Thyroid gland (tissue), 4 donors: ENCODE data around the gene DOHH. TPM values are rescaled to one million over a fixed set of nuclear protein-coding genes. Genes with fewer than 3 reads are reported as not detected.
A peak's percentile ranks its signal among the peaks of the same experiment; 100 is the strongest.

ENCODE experiments used
- DNase-seq, 2 donors: peaks; one replicate each; pipeline ENCODE4 v3.0.0-alpha.2; 2019
- H3K27ac ChIP-seq, 3 donors: fragments of 200-600 bp; sonication (generic); 1 replicate in 2 of 3; 2 replicates in 1 of 3; pipeline ENCODE4 v1.5.1; 2016 to 2019; ENCODE audit warnings: mild to moderate bottlenecking in 1 of 3, moderate library complexity in 1 of 3
- H3K27me3 ChIP-seq: fragments of 200-600 bp; sonication (generic); one replicate; pipeline ENCODE4 v1.5.1; 2019
- H3K36me3 ChIP-seq, 2 donors: fragments of 200-600 bp; sonication (generic); one replicate each; pipeline ENCODE4 v1.5.1; 2016 to 2019
- H3K4me1 ChIP-seq, 2 donors: fragments of 200-600 bp; sonication (generic); one replicate each; pipeline ENCODE4 v1.5.1; 2017 to 2019
- H3K4me3 ChIP-seq, 3 donors: fragments of 200-600 bp; sonication (generic); replicated peaks in 1 of 3; 1 replicate in 2 of 3; 2 replicates in 1 of 3; pipeline ENCODE4 v1.5.1; 2016; ENCODE audit warnings: mild to moderate bottlenecking in 1 of 3
- H3K9me3 ChIP-seq: fragments of 200-600 bp; sonication (generic); one replicate; pipeline ENCODE4 v1.5.1; 2017
- POLR2A ChIP-seq, 2 donors: fragments of 450-650 bp; IDR thresholded peaks; one replicate each; pipeline ENCODE4 v1.6.1; 2017; ENCODE audit warnings: antibody characterized with exemption in 2 of 2, mild to moderate bottlenecking in 2 of 2, moderate library complexity in 1 of 2
- WGBS, 2 donors: methylation state at CpG; one replicate each; pipeline ENCODE4 v1.1.5; 2017; 5-methylcytosine and 5-hydroxymethylcytosine counted together
- intact Hi-C: fragments of 100-400 bp; cut with DNase I; formaldehyde crosslinking; loops from one replicate; pipeline ENCODE4 v1.15.1; 2023
- total RNA-seq, 4 donors: library from RNA; depleted of rRNA; stranded (reverse); fragments of >200 nt; gene quantifications; one replicate each; pipeline ENCODE4 v1.2.3, GENCODE V29; 2016
- TF ChIP-seq, protein P1 (sequence below), 6 experiments: fragments of 200-600 bp in 3 of 6; fragments of 450-650 bp in 3 of 6; sonication (generic) in 3 of 6; IDR thresholded peaks; one replicate each; pipeline ENCODE4 v1.5.1; 2016 to 2019; ENCODE audit warnings: antibody characterized with exemption in 6 of 6, mild to moderate bottlenecking in 2 of 6, inconsistent platforms in 1 of 6, moderate library complexity in 1 of 6

The DOHH gene
- total RNA-seq, 4 donors from 2014 or later = 9.0 to 18.9 (median 13.6) TPM

DNA sequence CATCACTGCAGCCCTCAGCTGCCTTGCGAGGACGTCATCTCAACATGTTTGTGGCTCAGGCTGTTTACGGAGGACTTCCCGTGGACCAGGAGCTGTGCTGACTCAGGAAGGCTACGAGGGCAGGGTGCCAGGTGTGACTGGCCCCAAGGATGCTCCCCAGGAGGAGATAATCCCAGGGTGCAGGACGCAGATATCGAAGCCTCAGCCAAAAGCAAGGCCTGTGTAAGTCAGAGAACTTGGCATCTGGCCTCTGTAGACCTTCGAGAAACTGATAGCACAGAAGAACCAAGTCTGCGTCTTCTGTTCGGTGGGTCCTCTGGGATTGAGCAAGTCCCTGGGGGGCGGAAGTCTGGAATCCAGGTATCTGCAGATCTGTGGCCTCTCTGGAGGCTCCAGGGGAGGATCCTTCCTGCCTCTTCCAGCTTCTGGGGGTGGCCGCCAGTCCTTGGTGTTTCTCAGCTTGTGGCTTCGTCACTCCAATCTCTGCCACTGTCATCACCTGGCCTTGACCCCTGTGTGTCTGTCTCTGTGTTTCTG lies 2.6 kb upstream of the DOHH start:
- Histone ChIP-seq H3K4me1 (peaks cover 16 to 23% of the 10 kb centered on the region in 2 donors), H3K27ac (no peak overlapping the region), H3K36me3 (no peaks in the 10 kb centered on the region), H3K27me3 (no peaks in the 10 kb centered on the region), H3K4me3 (no peak overlapping the region), H3K9me3 (no peaks in the 10 kb centered on the region)
- WGBS, 2 donors = 80 to 81% methylated on average over 13 of the region's 13 CpGs
- TF ChIP-seq, protein P1, sequence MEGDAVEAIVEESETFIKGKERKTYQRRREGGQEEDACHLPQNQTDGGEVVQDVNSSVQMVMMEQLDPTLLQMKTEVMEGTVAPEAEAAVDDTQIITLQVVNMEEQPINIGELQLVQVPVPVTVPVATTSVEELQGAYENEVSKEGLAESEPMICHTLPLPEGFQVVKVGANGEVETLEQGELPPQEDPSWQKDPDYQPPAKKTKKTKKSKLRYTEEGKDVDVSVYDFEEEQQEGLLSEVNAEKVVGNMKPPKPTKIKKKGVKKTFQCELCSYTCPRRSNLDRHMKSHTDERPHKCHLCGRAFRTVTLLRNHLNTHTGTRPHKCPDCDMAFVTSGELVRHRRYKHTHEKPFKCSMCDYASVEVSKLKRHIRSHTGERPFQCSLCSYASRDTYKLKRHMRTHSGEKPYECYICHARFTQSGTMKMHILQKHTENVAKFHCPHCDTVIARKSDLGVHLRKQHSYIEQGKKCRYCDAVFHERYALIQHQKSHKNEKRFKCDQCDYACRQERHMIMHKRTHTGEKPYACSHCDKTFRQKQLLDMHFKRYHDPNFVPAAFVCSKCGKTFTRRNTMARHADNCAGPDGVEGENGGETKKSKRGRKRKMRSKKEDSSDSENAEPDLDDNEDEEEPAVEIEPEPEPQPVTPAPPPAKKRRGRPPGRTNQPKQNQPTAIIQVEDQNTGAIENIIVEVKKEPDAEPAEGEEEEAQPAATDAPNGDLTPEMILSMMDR (IDR thresholded peaks at IDR 0.05) = no peak
- no peak for TF ChIP-seq POLR2A (IDR thresholded peaks at IDR 0.05)
- DNase-seq = no peak
- intact Hi-C loops = no loop called here

DNA sequence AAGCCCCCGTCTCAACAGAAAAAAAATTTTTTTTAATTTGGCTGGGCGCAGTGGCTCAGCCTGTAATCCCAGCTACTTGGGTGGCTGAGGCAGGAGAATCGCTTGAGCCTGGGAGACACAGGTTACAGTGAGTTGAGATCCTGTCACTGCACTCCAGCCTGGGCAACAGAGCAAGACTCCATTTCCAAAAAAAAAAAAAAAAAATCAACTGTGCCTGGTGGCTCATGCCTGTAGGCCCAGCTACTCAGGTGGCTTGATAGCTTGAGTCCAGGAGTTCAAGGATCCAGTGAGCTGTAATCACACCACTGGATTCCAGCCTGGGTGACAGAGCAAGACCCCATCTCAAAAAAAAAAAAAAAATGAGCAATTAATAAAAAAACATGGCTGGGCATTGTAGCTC lies 1.3 kb upstream of the DOHH start:
- Histone ChIP-seq H3K9me3 (no peaks in the 10 kb centered on the region), H3K27ac (no peak overlapping the region), H3K27me3 (no peaks in the 10 kb centered on the region), H3K4me3 (no peak overlapping the region), H3K36me3 (no peaks in the 10 kb centered on the region), H3K4me1 (peaks cover 8 to 13% of the 10 kb centered on the region in 2 donors)
- intact Hi-C loops = no loop called here
- TF ChIP-seq POLR2A (IDR thresholded peaks at IDR 0.05) = no peak
- TF ChIP-seq, protein P1 (IDR thresholded peaks at IDR 0.05) = no peak
- no peak for DNase-seq
- 83 to 100% methylated on average over 2 to 3 of the region's 3 CpGs for WGBS, 2 donors

DNA sequence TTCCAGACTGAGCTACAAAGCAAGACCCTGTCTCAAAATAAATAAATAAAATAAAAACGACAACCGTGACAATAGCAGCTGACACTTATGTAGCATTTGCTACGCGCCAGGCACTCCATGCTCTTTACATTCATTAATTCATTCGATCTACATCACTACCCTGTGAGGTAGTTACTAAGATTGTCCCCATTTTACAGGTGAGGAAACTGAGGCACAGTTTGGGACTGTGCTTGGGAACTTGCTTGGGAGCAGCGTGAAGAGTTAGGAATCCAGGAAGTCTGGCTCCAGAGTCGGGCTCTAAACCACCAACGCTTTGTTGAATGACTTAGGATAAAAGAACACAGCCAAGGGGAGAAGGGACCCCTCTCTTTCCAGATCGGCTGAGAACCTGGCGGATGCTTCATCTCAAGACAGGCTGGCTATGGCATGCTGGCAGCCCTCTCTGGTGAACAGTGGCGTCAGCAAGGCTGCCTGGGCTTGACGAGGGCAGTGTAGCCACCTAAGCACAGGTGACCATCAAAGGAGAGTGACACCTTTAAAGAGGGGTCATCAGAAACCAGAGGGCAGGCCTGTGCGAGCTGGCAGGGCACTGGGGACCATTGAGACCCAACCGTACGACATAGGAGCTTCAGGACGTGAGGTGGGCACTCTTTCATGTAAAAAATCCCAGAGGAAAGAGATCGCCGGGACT lies 591 bp downstream of the DOHH start:
- 19 to 22% methylated on average over 18 of the region's 18 CpGs for WGBS, 2 donors
- Histone ChIP-seq H3K36me3 (peaks cover 10 to 17% of the 10 kb centered on the region in 2 donors), H3K9me3 (no peaks in the 10 kb centered on the region), H3K4me3 (peak overlapping the region; percentile 45 to 70 (median 66)), H3K27me3 (no peaks in the 10 kb centered on the region), H3K4me1 (peaks cover 8% of the 10 kb centered on the region in 2 donors), H3K27ac (peak overlapping the region in 2 of 3 donors; percentile 90 to 97)
- DNase-seq = no peak
- intact Hi-C loops = no loop called here
- TF ChIP-seq, protein P1 (IDR thresholded peaks at IDR 0.05) = no peak
- no peak for TF ChIP-seq POLR2A (IDR thresholded peaks at IDR 0.05)

DNA sequence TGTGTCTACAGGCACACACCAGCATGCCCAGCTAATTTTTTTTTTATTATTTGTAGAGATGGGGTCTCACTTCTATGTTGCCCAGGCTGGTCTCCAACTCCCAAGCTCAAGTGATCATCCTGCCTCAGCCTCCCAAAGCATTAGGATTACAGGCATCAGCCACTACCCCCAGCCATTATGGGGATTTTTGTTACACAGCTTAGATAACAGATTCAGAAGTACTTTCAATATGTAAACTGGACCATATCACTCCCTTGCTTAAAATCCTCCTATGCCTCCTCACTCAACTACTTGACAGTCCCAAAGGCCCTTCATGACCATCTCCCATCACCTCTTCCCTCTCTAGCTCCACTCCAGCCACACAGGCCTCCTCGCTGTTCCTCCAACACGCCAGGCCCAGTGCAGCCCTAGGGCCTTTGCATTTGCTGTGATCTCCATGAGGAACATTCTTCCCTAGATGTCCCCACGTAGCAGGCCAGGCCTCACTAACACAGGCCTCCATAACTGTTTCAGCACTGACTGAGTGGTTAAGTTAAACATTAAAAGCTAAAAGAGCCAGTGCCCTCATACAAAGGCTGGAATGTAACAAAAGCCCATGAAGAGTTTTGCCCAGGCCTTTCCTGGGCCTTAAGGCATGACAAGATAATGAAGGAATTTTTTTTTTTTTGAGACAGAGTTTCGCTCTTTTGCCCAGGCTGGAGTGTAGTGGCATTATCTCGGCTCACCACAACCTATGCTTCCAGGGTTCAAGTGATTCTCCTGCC lies 2.5 kb downstream of the DOHH start:
- TF ChIP-seq, protein P1 (IDR thresholded peaks at IDR 0.05) = no peak
- TF ChIP-seq POLR2A (IDR thresholded peaks at IDR 0.05) = no peak
- no peaks in the 10 kb centered on the region for H3K27me3 ChIP-seq
- H3K4me1 ChIP-seq = peaks cover 8% of the 10 kb centered on the region in 2 donors
- H3K36me3 ChIP-seq = peaks cover 14 to 22% of the 10 kb centered on the region in 2 donors
- H3K9me3 ChIP-seq = no peaks in the 10 kb centered on the region
- intact Hi-C loops = no loop called here
- no peak for DNase-seq
- no peak overlapping the region for H3K4me3 ChIP-seq
- no peak overlapping the region for H3K27ac ChIP-seq
- 88 to 93% methylated on average over 5 of the region's 5 CpGs for WGBS, 2 donors
